ENCODE results near the gene DERL3. TPM values are rescaled to one million over a fixed set of nuclear protein-coding genes. Genes with fewer than 3 reads are reported as not detected.

Gene DERL3
- polyA plus RNA-seq, 1 donor (not counting 4 experiments of a cell fraction or from before 2014, with no cell fraction given) = 0.05 TPM

DNA sequence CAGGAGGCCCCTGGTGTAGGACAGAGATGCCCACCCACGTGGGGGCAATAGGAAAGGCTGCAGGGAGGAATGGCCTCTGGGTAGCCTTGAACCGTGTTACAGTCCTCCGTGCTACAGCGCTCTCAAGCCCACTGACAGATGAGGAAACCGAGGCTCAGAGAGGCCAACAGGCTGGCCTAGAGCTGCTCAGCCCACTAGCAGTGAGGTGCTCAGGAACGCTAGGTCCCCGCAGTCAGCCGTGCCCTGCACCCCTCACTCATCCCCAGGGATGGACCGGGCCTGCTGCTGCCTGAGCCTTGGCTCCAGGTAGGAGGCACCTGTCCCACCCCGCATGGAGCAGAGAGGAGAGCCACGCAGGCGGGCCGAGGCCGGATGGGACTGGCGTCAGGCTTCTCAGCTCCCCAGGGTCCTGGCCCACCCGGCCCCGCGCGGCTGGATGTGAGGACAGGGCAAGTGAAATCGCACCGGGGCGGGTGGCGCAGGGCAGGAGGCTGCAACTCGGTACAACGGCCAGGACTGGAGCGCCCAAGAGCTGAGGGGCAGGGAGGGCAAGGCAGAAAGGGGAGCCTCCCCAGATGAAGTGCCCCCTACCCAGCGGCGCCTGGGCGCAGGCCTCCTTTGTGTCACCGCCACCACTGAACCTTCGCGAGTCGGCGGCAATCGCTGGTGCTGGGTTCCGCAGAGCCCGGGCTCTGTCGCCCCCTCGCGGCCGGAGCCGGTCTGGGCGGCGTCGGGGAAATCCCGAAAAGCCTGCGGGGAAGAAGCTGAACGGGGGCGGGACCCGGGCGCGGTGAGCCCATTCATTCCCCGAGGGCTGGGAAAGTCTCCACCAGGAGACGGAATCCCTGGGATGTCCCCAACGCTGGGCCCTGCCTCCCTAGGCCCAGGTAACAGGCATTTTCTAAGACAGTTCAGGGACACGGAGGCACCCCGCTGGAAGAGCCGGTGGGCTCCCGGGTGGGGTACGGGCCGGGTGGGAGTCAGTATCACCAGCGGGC is 10.5 kb upstream of the DERL3 start:
- H3K4me1 ChIP-seq (ENCODE audit: control insufficient read depth, extremely low read depth, insufficient read depth, low read length) = peaks cover 18% of the 10 kb centered on the region
- H4K20me1 ChIP-seq (ENCODE audit: control insufficient read depth, extremely low read depth, insufficient read depth, low read length) = no peaks in the 10 kb centered on the region
- H3K27ac ChIP-seq (ENCODE audit: control insufficient read depth, insufficient read depth, low read length) = no peak overlapping the region
- H3K9me1 ChIP-seq (ENCODE audit: control insufficient read depth, extremely low read depth, insufficient read depth, low read length) = no peaks in the 10 kb centered on the region
- H3K9ac ChIP-seq (ENCODE audit: control insufficient read depth, extremely low read depth, insufficient read depth, low read length) = no peak overlapping the region
- H3K27me3 ChIP-seq (ENCODE audit: control insufficient read depth, extremely low read depth, insufficient read depth, low read length) = peaks cover 6% of the 10 kb centered on the region
- H3K9me3 ChIP-seq (ENCODE audit: control insufficient read depth, low read depth, low read length) = no peaks in the 10 kb centered on the region
- no peak overlapping the region for H3K4me3 ChIP-seq (ENCODE audit: control insufficient read depth in 2 of 3, extremely low read depth in 1 of 3, insufficient read depth in 2 of 3, low read depth in 1 of 3, low read length in 3 of 3)
- dilution Hi-C loops (cut with MboI; ENCODE audit: extremely low pct_ligation_motif_present, low sequenced_read_pairs) = no loop called here
- FAIRE-seq (no peak), DNase-seq (ENCODE audit: low read depth, low spot score) (no peak)
- H3K79me2 ChIP-seq (ENCODE audit: control insufficient read depth, insufficient read depth, low read length) = no peaks in the 10 kb centered on the region
- H3K4me2 ChIP-seq (ENCODE audit: control insufficient read depth, extremely low read depth, insufficient read depth, low read depth, low read length) = peak overlapping the region; percentile 2
- H2AFZ ChIP-seq (ENCODE audit: control insufficient read depth, low read length) = no peak overlapping the region
- no peaks in the 10 kb centered on the region for H3K36me3 ChIP-seq (ENCODE audit: control insufficient read depth in 2 of 2, extremely low read depth in 1 of 2, insufficient read depth in 2 of 2, low read length in 2 of 2)
- TF ChIP-seq CTCF (optimal IDR thresholded peaks at IDR 0.05 in 1 of 3, IDR thresholded peaks at IDR 0.05 in 1 of 3, conservative IDR thresholded peaks at IDR 0.05 in 1 of 3; ENCODE audit: extremely low read depth in 1 of 3, insufficient read depth in 2 of 3, low read length in 3 of 3) (peak; percentile 79 to 99 (median 86)), EZH2 (IDR thresholded peaks at IDR 0.05; ENCODE audit: low read length) (no peak)

DNA sequence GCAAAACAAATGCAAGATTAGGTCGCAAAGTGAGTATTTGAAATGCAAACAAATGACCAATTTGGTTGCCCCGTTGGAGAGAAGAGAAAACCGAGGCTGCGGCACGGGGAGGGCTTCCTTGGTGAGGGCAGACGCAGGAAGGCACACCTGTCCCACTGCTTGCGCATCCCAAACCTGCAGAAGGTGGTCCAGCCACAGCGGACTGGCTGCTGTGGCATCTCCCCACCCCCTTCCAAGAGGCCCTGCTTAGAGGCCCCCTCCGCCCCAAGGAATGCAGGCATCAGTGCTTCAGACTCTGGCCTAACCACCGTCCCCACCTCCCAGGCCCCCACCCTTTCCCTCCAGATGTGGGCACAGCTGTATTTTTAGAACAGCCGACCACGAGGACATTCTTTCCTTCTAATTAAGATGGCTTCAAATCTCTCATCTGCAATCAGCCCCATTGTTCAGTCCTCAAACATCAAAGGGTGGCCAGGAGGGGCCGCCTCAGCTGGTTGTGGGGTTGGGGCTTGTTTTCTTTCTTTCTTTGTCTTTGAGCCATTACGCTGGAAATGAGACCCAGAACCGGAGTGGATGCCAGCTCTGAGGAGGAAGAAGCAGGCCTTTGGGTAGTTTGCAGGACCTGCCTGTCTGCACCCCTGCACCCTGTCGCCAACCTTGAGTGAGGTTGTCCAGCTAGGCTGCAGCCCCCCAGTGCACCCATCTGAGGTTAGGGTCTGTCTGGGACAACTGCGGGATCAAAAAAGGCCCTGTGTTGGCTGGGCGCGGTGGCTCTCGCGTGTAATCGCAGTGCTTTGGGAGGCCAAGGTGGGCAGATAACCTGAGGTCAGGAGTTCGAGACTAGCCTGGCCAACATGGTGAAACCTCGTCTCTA is 9.4 kb upstream of the DERL3 start:
- no peaks in the 10 kb centered on the region for H3K36me3 ChIP-seq (ENCODE audit: control insufficient read depth in 2 of 2, extremely low read depth in 1 of 2, insufficient read depth in 2 of 2, low read length in 2 of 2)
- no peak overlapping the region for H3K27ac ChIP-seq (ENCODE audit: control insufficient read depth, insufficient read depth, low read length)
- dilution Hi-C loops (cut with MboI; ENCODE audit: extremely low pct_ligation_motif_present, low sequenced_read_pairs) = no loop called here
- H4K20me1 ChIP-seq (ENCODE audit: control insufficient read depth, extremely low read depth, insufficient read depth, low read length) = no peaks in the 10 kb centered on the region
- H3K9me3 ChIP-seq (ENCODE audit: control insufficient read depth, low read depth, low read length) = no peaks in the 10 kb centered on the region
- FAIRE-seq (no peak), DNase-seq (ENCODE audit: low read depth, low spot score) (no peak)
- H3K9me1 ChIP-seq (ENCODE audit: control insufficient read depth, extremely low read depth, insufficient read depth, low read length) = no peaks in the 10 kb centered on the region
- no peaks in the 10 kb centered on the region for H3K79me2 ChIP-seq (ENCODE audit: control insufficient read depth, insufficient read depth, low read length)
- H3K4me2 ChIP-seq (ENCODE audit: control insufficient read depth, extremely low read depth, insufficient read depth, low read depth, low read length) = no peak overlapping the region
- TF ChIP-seq EZH2 (IDR thresholded peaks at IDR 0.05; ENCODE audit: low read length) (no peak), CTCF (optimal IDR thresholded peaks at IDR 0.05 in 1 of 3, IDR thresholded peaks at IDR 0.05 in 1 of 3, conservative IDR thresholded peaks at IDR 0.05 in 1 of 3; ENCODE audit: extremely low read depth in 1 of 3, insufficient read depth in 2 of 3, low read length in 3 of 3) (no peak)
- H3K27me3 ChIP-seq (ENCODE audit: control insufficient read depth, extremely low read depth, insufficient read depth, low read length) = peaks cover 6% of the 10 kb centered on the region
- H3K9ac ChIP-seq (ENCODE audit: control insufficient read depth, extremely low read depth, insufficient read depth, low read length) = no peak overlapping the region
- H3K4me3 ChIP-seq (ENCODE audit: control insufficient read depth in 2 of 3, extremely low read depth in 1 of 3, insufficient read depth in 2 of 3, low read depth in 1 of 3, low read length in 3 of 3) = no peak overlapping the region
- peaks cover 18% of the 10 kb centered on the region for H3K4me1 ChIP-seq (ENCODE audit: control insufficient read depth, extremely low read depth, insufficient read depth, low read length)
- H2AFZ ChIP-seq (ENCODE audit: control insufficient read depth, low read length) = no peak overlapping the region
